ACC112 (cell line): ENCODE data around the gene C19orf85.
"Not testable (repeated sequence)": the region's sequence is repeated elsewhere in the genome, so short reads cannot be mapped to it uniquely, and the experiment has no call there.

Experiments
- H2AFZ ChIP-seq: fragments of 200-600 bp; sonication (generic); one replicate; pipeline ENCODE4 v1.6.0; 2017; ENCODE audit warnings: antibody characterized with exemption, low read length; ENCODE audit not compliant: unreplicated experiment
- H3K27ac ChIP-seq: fragments of 200-600 bp; sonication (generic); 2 replicates; pipeline ENCODE4 v1.5.1; 2014; ENCODE audit warnings: low read depth, mild to moderate bottlenecking, antibody characterized with exemption, low read length, moderate library complexity
- H3K27me3 ChIP-seq: fragments of 200-600 bp; sonication (generic); 2 replicates; pipeline ENCODE4 v1.6.1; 2014; ENCODE audit warnings: mild to moderate bottlenecking, antibody characterized with exemption, low read length, moderate library complexity, mixed read lengths; ENCODE audit not compliant: insufficient read depth
- H3K36me3 ChIP-seq: fragments of 200-600 bp; sonication (generic); 2 replicates; pipeline ENCODE4 v1.6.1; 2016; ENCODE audit warnings: mild to moderate bottlenecking, antibody characterized with exemption, low read length, moderate library complexity, mixed read lengths; ENCODE audit not compliant: insufficient read depth
- H3K4me1 ChIP-seq: fragments of 200-600 bp; sonication (generic); one replicate; pipeline ENCODE4 v1.6.1; 2016; ENCODE audit warnings: low read length, mixed read lengths; ENCODE audit not compliant: insufficient read depth, unreplicated experiment, control insufficient read depth
- H3K4me3 ChIP-seq: fragments of 200-600 bp; sonication (generic); 2 replicates; pipeline ENCODE4 v1.5.1; 2014; ENCODE audit warnings: mild to moderate bottlenecking, low read depth, low read length
- H3K79me2 ChIP-seq: fragments of 200-600 bp; sonication (generic); one replicate; pipeline ENCODE4 v1.6.0; 2016; ENCODE audit warnings: low read length; ENCODE audit not compliant: control insufficient read depth, unreplicated experiment, insufficient read depth

The C19orf85 gene

GRCh38 chr19:55434356-55434919 is 30.1 kb downstream of the C19orf85 start:
- no peaks in the 10 kb centered on the region for H3K36me3 ChIP-seq
- peaks cover 13% of the 10 kb centered on the region; the same call in 1 of the 2 replicates for H3K27me3 ChIP-seq
- H3K27ac ChIP-seq = no peak overlapping the region
- no peaks in the 10 kb centered on the region for H3K4me1 ChIP-seq
- no peaks in the 10 kb centered on the region for H3K79me2 ChIP-seq
- H2AFZ ChIP-seq = no peak overlapping the region
- no peak overlapping the region for H3K4me3 ChIP-seq

- H3K4me3 ChIP-seq = no peak overlapping the region
- no peaks in the 10 kb centered on the region for H3K4me1 ChIP-seq
- H2AFZ ChIP-seq = no peak overlapping the region
- peaks cover 9% of the 10 kb centered on the region; the same call in 1 of the 2 replicates for H3K27me3 ChIP-seq
- no peaks in the 10 kb centered on the region for H3K79me2 ChIP-seq
- H3K36me3 ChIP-seq = no peaks in the 10 kb centered on the region
- H3K27ac ChIP-seq = no peak overlapping the region
Observed at GRCh38 chr19:55433292-55433691, 31.3 kb downstream of the C19orf85 start.

- no peak overlapping the region for H3K27ac ChIP-seq
- H3K27me3 ChIP-seq = peaks cover 9% of the 10 kb centered on the region; the same call in 1 of the 2 replicates
- H3K79me2 ChIP-seq = no peaks in the 10 kb centered on the region
- no peaks in the 10 kb centered on the region for H3K4me1 ChIP-seq
- H2AFZ ChIP-seq = no peak overlapping the region
- H3K4me3 ChIP-seq = no peak overlapping the region
- H3K36me3 ChIP-seq = no peaks in the 10 kb centered on the region
Observed at GRCh38 chr19:55432241-55432959, 32.2 kb downstream of the C19orf85 start.

GRCh38 chr19:55431183-55431582 is 33.4 kb downstream of the C19orf85 start:
- Histone ChIP-seq H3K79me2 (no peaks in the 10 kb centered on the region), H3K27ac (no peak overlapping the region), H3K4me1 (no peaks in the 10 kb centered on the region), H3K27me3 (peaks cover 9% of the 10 kb centered on the region; the same call in 1 of the 2 replicates), H3K4me3 (no peak overlapping the region), H2AFZ (no peak overlapping the region), H3K36me3 (no peaks in the 10 kb centered on the region)

- no peak overlapping the region for H3K27ac ChIP-seq
- no peak overlapping the region for H2AFZ ChIP-seq
- no peaks in the 10 kb centered on the region for H3K79me2 ChIP-seq
- H3K4me3 ChIP-seq = no peak overlapping the region
- H3K4me1 ChIP-seq = no peaks in the 10 kb centered on the region
- H3K27me3 ChIP-seq = peaks cover 6% of the 10 kb centered on the region; the same call in 1 of the 2 replicates
- no peaks in the 10 kb centered on the region for H3K36me3 ChIP-seq
Observed at GRCh38 chr19:55426042-55426441, 38.5 kb downstream of the C19orf85 start.

GRCh38 chr19:55424518-55424917 is 40.0 kb downstream of the C19orf85 start:
- no peak overlapping the region for H3K4me3 ChIP-seq
- no peak overlapping the region for H3K27ac ChIP-seq
- H2AFZ ChIP-seq = no peak overlapping the region
- no peaks in the 10 kb centered on the region for H3K79me2 ChIP-seq
- H3K36me3 ChIP-seq = no peaks in the 10 kb centered on the region
- no peaks in the 10 kb centered on the region for H3K4me1 ChIP-seq
- H3K27me3 ChIP-seq = peaks cover 10% of the 10 kb centered on the region; the same call in 1 of the 2 replicates

- Histone ChIP-seq H3K36me3 (no peaks in the 10 kb centered on the region), H3K27me3 (peaks cover 10% of the 10 kb centered on the region; the same call in 1 of the 2 replicates), H3K79me2 (no peaks in the 10 kb centered on the region), H3K4me3 (no peak overlapping the region), H3K27ac (no peak overlapping the region), H2AFZ (no peak overlapping the region), H3K4me1 (no peaks in the 10 kb centered on the region)
Observed at GRCh38 chr19:55423225-55424005, 41.1 kb downstream of the C19orf85 start.

GRCh38 chr19:55421281-55421680 is 43.3 kb downstream of the C19orf85 start:
- not testable (repeated sequence) for H3K36me3 ChIP-seq, H3K27ac ChIP-seq, H3K4me3 ChIP-seq, H3K27me3 ChIP-seq, H3K79me2 ChIP-seq, H2AFZ ChIP-seq, H3K4me1 ChIP-seq

- Histone ChIP-seq H3K79me2 (no peaks in the 10 kb centered on the region), H3K4me3 (no peak overlapping the region), H3K27me3 (peaks cover 6% of the 10 kb centered on the region; the same call in 1 of the 2 replicates), H2AFZ (no peak overlapping the region), H3K36me3 (no peaks in the 10 kb centered on the region), H3K27ac (no peak overlapping the region), H3K4me1 (no peaks in the 10 kb centered on the region)
Observed at GRCh38 chr19:55419624-55420236, 44.8 kb downstream of the C19orf85 start.

- H3K36me3 ChIP-seq = no peaks in the 10 kb centered on the region
- no peak overlapping the region for H2AFZ ChIP-seq
- H3K4me3 ChIP-seq = no peak overlapping the region
- no peaks in the 10 kb centered on the region for H3K79me2 ChIP-seq
- H3K27me3 ChIP-seq = peaks cover 4% of the 10 kb centered on the region; the same call in 1 of the 2 replicates
- no peaks in the 10 kb centered on the region for H3K4me1 ChIP-seq
- H3K27ac ChIP-seq = no peak overlapping the region
Observed at GRCh38 chr19:55419103-55419502, 45.4 kb downstream of the C19orf85 start.
